Right lobe of liver (tissue), 6 donors: ENCODE data around the gene CLCN4. TPM values are rescaled to one million over a fixed set of nuclear protein-coding genes. Genes with fewer than 3 reads are reported as not detected.

Source experiments
- ATAC-seq, 4 donors: fragments of 200-7000 bp; cut with Tn5 transposase; one replicate each; pipeline ENCODE4 v1.9.1; 2020; ENCODE audit warnings: mild to moderate bottlenecking in 4 of 4, moderate library complexity in 4 of 4
- DNase-seq, 3 donors: peaks; one replicate each; pipeline ENCODE4 v3.0.0-alpha.2; 2020
- H3K27ac ChIP-seq, 3 donors: fragments of 200-600 bp; one replicate each; pipeline ENCODE4 v1.8.0; 2022
- H3K27me3 ChIP-seq, 2 donors: fragments of 200-600 bp; one replicate each; pipeline ENCODE4 v1.8.0; 2022
- H3K36me3 ChIP-seq, 4 donors: fragments of 200-600 bp; sonication (generic) in 1 of 4; one replicate each; pipeline versions ENCODE4 v1.5.1 to v1.8.0; 2017 to 2022; ENCODE audit warnings: control low read depth in 1 of 4
- H3K4me1 ChIP-seq, 4 donors: fragments of 200-600 bp; sonication (generic) in 1 of 4; one replicate each; pipeline versions ENCODE4 v1.5.1 to v1.8.0; 2017 to 2022; ENCODE audit warnings: control low read depth in 1 of 4
- H3K4me3 ChIP-seq, 3 donors: fragments of 200-600 bp; one replicate each; pipeline ENCODE4 v1.8.0; 2022
- H3K9me3 ChIP-seq, 4 donors: fragments of 200-600 bp; sonication (generic) in 1 of 4; one replicate each; pipeline versions ENCODE4 v1.5.1 to v1.8.0; 2017 to 2022; ENCODE audit warnings: control low read depth in 1 of 4
- CTCF ChIP-seq, 4 donors: fragments of 200-600 bp in 3 of 4; fragments of 450-650 bp in 1 of 4; IDR thresholded peaks; one replicate each; pipeline versions ENCODE4 v1.5.1 to v1.8.0; 2016 to 2022; ENCODE audit warnings: antibody characterized with exemption in 4 of 4, mild to moderate bottlenecking in 2 of 4
- POLR2A ChIP-seq: fragments of 450-650 bp; IDR thresholded peaks from one replicate; pipeline ENCODE4 v1.6.1; 2017; ENCODE audit warnings: antibody characterized with exemption, mild to moderate bottlenecking
- WGBS: methylation state at CpG from one replicate; pipeline ENCODE4 v1.1.6; 2018; ENCODE audit warnings: low coverage, low lambda C conversion rate; ENCODE audit not compliant: insufficient coverage; ENCODE audit errors: missing lambda C conversion rate; 5-methylcytosine and 5-hydroxymethylcytosine counted together
- intact Hi-C, 2 donors: fragments of 100-400 bp; cut with DNase I; formaldehyde crosslinking; loops; one replicate each; pipeline versions ENCODE4 v1.11.2 to v1.14.1; 2022
- total RNA-seq, 6 experiments: library from RNA; depleted of rRNA in 2 of 6; stranded (reverse); fragments of >200 nt in 2 of 6; fragmentation: NEBNext Ultra II Directional in 3 of 6; extraction: Animal tissue kit (Norgen Biotek cat#: 25700) in 3 of 6; gene quantifications; one replicate each; pipeline versions ENCODE4 v1.1.0 to v1.2.4, GENCODE V29; 2016 to 2023
- donor health status: DM: no; HTN: yes; CAD: no.
- donor health status: DM: no; HTN: no; CAD: no.
- donor health status: DM: no; HTN: no; CAD: no.
- donor health status: DM: no; HTN: yes; CAD: no.
- donor health status: DM: no; HTN: yes; CAD: no.

The CLCN4 gene
- total RNA-seq, 6 experiments from 2014 or later: 3.5 to 5.5 (median 4.0) TPM

GRCh38 chrX:10115082-10115481 lies 41.7 kb upstream of the CLCN4 start:
- no peak overlapping the region for H3K4me3 ChIP-seq
- no peaks in the 10 kb centered on the region for H3K36me3 ChIP-seq
- intact Hi-C loops: loop anchor here (5.0 kb wide), 1 partner anchor 118 kb away; no protein-coding TSS in a partner anchor
- no peak for ATAC-seq
- no peaks in the 10 kb centered on the region for H3K4me1 ChIP-seq
- TF ChIP-seq CTCF (IDR thresholded peaks at IDR 0.05) (no peak), POLR2A (no peak)
- WGBS: 77% methylated on average over 5 of the region's 5 CpGs
- DNase-seq: no peak
- no peaks in the 10 kb centered on the region for H3K27me3 ChIP-seq
- no peaks in the 10 kb centered on the region for H3K9me3 ChIP-seq
- no peak overlapping the region for H3K27ac ChIP-seq

GRCh38 chrX:10117301-10117700 lies 39.5 kb upstream of the CLCN4 start:
- no peak overlapping the region for H3K27ac ChIP-seq
- no peaks in the 10 kb centered on the region for H3K36me3 ChIP-seq
- intact Hi-C loops: loop anchor here (5.0 kb wide), 1 partner anchor 120 kb away; no protein-coding TSS in a partner anchor
- ATAC-seq (no peak), DNase-seq (peak in 1 of 3 donors; percentile 51)
- TF ChIP-seq POLR2A: no peak
- no peak for TF ChIP-seq CTCF (IDR thresholded peaks at IDR 0.05)
- no peak overlapping the region for H3K4me3 ChIP-seq
- H3K9me3 ChIP-seq: no peaks in the 10 kb centered on the region
- no peaks in the 10 kb centered on the region for H3K27me3 ChIP-seq
- WGBS: 93% methylated on average over 14 of the region's 31 CpGs
- no peaks in the 10 kb centered on the region for H3K4me1 ChIP-seq

- H3K36me3 ChIP-seq: no peaks in the 10 kb centered on the region
- no peaks in the 10 kb centered on the region for H3K9me3 ChIP-seq
- DNase-seq (no peak), ATAC-seq (no peak)
- H3K27me3 ChIP-seq: no peaks in the 10 kb centered on the region
- no peaks in the 10 kb centered on the region for H3K4me1 ChIP-seq
- no peak overlapping the region for H3K4me3 ChIP-seq
- intact Hi-C loops: loop anchor here (5.0 kb wide), 1 partner anchor 121 kb away; no protein-coding TSS in a partner anchor
- no peak for TF ChIP-seq CTCF (IDR thresholded peaks at IDR 0.05)
- no peak for TF ChIP-seq POLR2A
- no peak overlapping the region for H3K27ac ChIP-seq
- WGBS: 71% methylated on average over 9 of the region's 9 CpGs
Measured at GRCh38 chrX:10117864-10118377, 38.9 kb upstream of the CLCN4 start.

GRCh38 chrX:10118530-10118929 lies 38.2 kb upstream of the CLCN4 start:
- 74% methylated on average over 4 of the region's 4 CpGs for WGBS
- H3K27me3 ChIP-seq: no peaks in the 10 kb centered on the region
- H3K27ac ChIP-seq: no peak overlapping the region
- ATAC-seq (no peak), DNase-seq (no peak)
- H3K4me1 ChIP-seq: no peaks in the 10 kb centered on the region
- no peaks in the 10 kb centered on the region for H3K9me3 ChIP-seq
- H3K4me3 ChIP-seq: no peak overlapping the region
- H3K36me3 ChIP-seq: no peaks in the 10 kb centered on the region
- TF ChIP-seq CTCF (IDR thresholded peaks at IDR 0.05) (no peak), POLR2A (no peak)
- intact Hi-C loops: loop anchor here (5.0 kb wide), 1 partner anchor 121 kb away; no protein-coding TSS in a partner anchor
